ENCODE measurements around the gene STRADA. TPM values are rescaled to one million over a fixed set of nuclear protein-coding genes. Genes with fewer than 3 reads are reported as not detected.

The STRADA gene
- total and polyA plus RNA-seq, 10 of the 15 experiments (the other 5 are each of a cell fraction or from before 2014, with no cell fraction given) = 13.3 to 54.1 (median 44.0) TPM

GRCh38 chr17:63679214-63679613, 62.4 kb downstream of the STRADA start:
- FAIRE-seq = no peak
- Histone ChIP-seq H3K27me3 (replicated peaks in 1 of 2; ENCODE audit: control insufficient read depth in 2 of 2, insufficient read depth in 2 of 2, low read length in 1 of 2) (no peaks in the 10 kb centered on the region), H3K4me2 (ENCODE audit: control insufficient read depth, insufficient read depth) (no peak overlapping the region), H3K4me1 (ENCODE audit: control insufficient read depth, insufficient read depth, low read length) (no peaks in the 10 kb centered on the region), H3K9ac (ENCODE audit: control insufficient read depth, insufficient read depth, low read length) (no peak overlapping the region), H3K36me3 (ENCODE audit: control insufficient read depth in 2 of 2, insufficient read depth in 2 of 2, low read length in 1 of 2) (peaks cover 3 to 12% of the 10 kb centered on the region in 2 experiments), H3K9me3 (replicated peaks; ENCODE audit: control insufficient read depth, insufficient read depth, low read length) (no peaks in the 10 kb centered on the region), H2AFZ (ENCODE audit: control insufficient read depth, low read depth, low read length) (no peak overlapping the region), H3K79me2 (ENCODE audit: control insufficient read depth, insufficient read depth, low read length) (no peaks in the 10 kb centered on the region), H3K4me3 (no peak overlapping the region), H3K27ac (ENCODE audit: control insufficient read depth, insufficient read depth) (no peak overlapping the region), H4K20me1 (ENCODE audit: control insufficient read depth, insufficient read depth) (no peaks in the 10 kb centered on the region)
- SMC1A ChIA-PET (ENCODE audit: uncharacterized antibody, unreplicated experiment) = interaction anchor here (0.6 to 1.2 kb wide), 2 partner anchors 116 to 253 kb away, joined by 3 read pairs; no protein-coding TSS in a partner anchor
- TF ChIP-seq ATF3 (IDR thresholded peaks at IDR 0.05; ENCODE audit: borderline replicate concordance, extremely low read depth, low read depth, low read length) (no peak), JUND (IDR thresholded peaks at IDR 0.05; ENCODE audit: low read depth, low read length) (no peak), CHD4 (IDR thresholded peaks at IDR 0.05) (no peak), NBN (IDR thresholded peaks at IDR 0.05) (no peak), GATAD2B (conservative IDR thresholded peaks at IDR 0.05; ENCODE audit: low read depth) (no peak), ZBTB40 (IDR thresholded peaks at IDR 0.05; ENCODE audit: borderline replicate concordance) (no peak), MTA3 (IDR thresholded peaks at IDR 0.05; ENCODE audit: borderline replicate concordance, low read length) (no peak), MAX (IDR thresholded peaks at IDR 0.05; ENCODE audit: low read depth, low read length) (no peak), MYC (IDR thresholded peaks at IDR 0.05; ENCODE audit: insufficient read depth, insufficient read length, insufficient replicate concordance, low read length, severe bottlenecking) (no peak), TARDBP (IDR thresholded peaks at IDR 0.05; ENCODE audit: borderline replicate concordance) (no peak), ZNF384 (IDR thresholded peaks at IDR 0.05; ENCODE audit: borderline replicate concordance, low read depth, low read length) (no peak), NFYA (IDR thresholded peaks at IDR 0.05; ENCODE audit: borderline replicate concordance, low read depth, low read length) (no peak), DPF2 (IDR thresholded peaks at IDR 0.05) (no peak), FOXK2 (IDR thresholded peaks at IDR 0.05) (no peak), BACH1 (IDR thresholded peaks at IDR 0.05; ENCODE audit: borderline replicate concordance) (no peak), ATF2 (IDR thresholded peaks at IDR 0.05; ENCODE audit: low read length) (no peak), SREBF2 (IDR thresholded peaks at IDR 0.05; ENCODE audit: low read length) (no peak), CBX3 (IDR thresholded peaks at IDR 0.05; ENCODE audit: borderline replicate concordance, low read depth) (no peak), PBX3 (IDR thresholded peaks at IDR 0.05; ENCODE audit: insufficient replicate concordance, low read depth, low read length) (no peak)
- in situ Hi-C loops (cut with MboI) = no loop called here
- no peak for DNase-seq (ENCODE audit: low read depth, low spot score)
- intact Hi-C loops (cut with micrococcal nuclease; ENCODE audit: unreplicated experiment) = no loop called here
- no peak for ATAC-seq
- RAD21 ChIA-PET (ENCODE audit: unreplicated experiment) = interaction anchor here (1.5 kb wide), 1 partner anchor 254 kb away, joined by 3 read pairs; no protein-coding TSS in a partner anchor
- CTCF ChIA-PET = interaction anchor here (1.0 to 1.7 kb wide), 3 partner anchors 43 to 254 kb away, joined by 3 to 5 read pairs (median 4); no protein-coding TSS in a partner anchor
- BruUV-seq (replicated peaks) = no TSS peak
- POLR2A ChIA-PET = no interaction called here
- WGBS (ENCODE audit: insufficient coverage, insufficient replicate concordance, low lambda C conversion rate, missing lambda C conversion rate) = 96% methylated on average over 5 of the region's 5 CpGs
